HG03442 (cell line): ENCODE measurements around the gene MXRA5.
"Not testable (repeated sequence)": the region's sequence is repeated elsewhere in the genome, so short reads cannot be mapped to it uniquely, and the experiment has no call there.

ENCODE experiments used
- ATAC-seq: cut with Tn5 transposase; IDR thresholded peaks from one replicate; pipeline ENCODE4 v1.9.1; 2021; ENCODE audit warnings: mild to moderate bottlenecking, moderate library complexity; ENCODE audit not compliant: unreplicated experiment

MXRA5 gene

DNA sequence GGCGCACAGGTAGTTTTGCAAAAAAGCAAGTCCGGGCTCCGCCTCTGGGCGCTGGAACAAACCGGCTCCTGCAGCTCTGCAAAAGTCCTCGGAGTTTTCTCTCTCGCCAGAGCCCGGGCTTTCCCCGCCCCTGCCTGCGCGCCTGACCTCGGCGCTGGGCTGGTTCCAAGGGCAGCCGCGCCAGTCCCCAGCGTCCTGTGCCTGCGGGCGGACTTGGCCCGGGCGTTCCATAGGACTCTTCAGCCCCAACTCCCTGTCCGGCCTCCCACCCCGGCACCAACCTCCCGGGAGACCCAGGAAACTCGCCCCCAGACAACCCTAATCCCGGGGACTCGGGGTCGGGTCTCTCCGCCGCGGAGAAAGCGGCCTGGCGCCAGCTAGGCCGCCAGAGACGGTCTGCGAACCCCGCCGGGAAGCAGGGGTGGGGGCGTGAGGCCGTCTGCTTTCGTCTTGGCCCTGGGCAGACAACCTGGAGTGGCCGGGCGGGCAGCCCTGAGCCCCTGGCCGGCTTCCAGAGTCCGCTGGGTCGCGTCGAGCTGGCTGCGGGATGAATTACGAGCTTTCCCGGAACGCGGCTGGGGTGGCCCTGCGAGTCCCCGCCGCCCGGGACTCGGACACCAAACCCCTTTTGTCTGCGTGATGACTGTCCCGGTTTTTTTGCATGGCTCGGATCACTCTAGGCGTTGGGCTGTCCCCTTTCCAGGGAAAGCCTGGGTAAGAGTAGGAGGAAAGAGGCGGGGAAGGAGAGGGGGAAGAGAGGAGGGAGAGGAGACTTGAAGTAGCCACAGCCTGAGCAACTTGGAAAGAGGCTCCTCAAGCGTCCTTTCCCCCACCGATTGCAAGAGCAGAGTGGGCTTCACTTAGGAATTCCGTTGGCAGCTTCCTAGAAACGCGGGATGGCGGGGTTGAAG is 916 bp downstream of the MXRA5 start:
- ATAC-seq = no peak

DNA sequence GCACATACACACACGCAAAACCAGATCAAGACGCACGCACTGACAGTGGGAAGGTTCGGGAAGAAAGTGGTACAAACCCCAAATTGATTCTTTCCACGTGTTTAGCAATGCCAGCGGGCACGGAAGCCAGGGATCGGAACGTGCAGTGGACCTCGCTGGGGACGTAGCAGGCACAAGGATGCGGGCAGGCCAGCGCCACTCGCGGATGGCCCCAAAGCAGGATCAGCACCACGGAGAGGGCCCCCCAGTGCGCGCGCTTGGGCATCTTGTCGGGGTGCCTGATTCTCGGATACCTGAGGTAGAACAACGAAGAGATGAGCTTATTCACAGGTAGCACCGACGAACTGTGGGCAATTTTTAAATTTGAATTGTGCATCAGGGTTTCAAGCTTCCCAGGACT is 2.9 kb downstream of the MXRA5 start:
- not testable (repeated sequence) for ATAC-seq

DNA sequence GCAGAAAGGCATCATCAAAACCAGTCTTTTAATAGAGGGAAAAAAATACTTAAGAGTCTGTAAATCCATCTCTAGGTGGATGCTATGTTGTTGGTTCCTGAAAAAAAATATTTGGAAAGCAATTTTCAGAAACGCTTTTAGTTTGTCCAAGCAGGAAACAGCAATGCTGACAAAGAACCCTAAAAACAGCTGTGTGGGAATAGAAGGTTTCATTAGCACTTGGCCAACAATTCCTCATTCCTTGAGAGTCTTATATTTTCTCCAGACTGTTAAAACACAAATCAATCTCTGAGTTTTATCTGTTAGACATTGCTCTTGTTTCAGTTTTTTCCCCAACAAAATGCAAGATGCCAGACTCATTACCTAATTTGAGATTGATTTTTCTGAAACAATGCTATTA is 6.4 kb downstream of the MXRA5 start:
- ATAC-seq = no peak

DNA sequence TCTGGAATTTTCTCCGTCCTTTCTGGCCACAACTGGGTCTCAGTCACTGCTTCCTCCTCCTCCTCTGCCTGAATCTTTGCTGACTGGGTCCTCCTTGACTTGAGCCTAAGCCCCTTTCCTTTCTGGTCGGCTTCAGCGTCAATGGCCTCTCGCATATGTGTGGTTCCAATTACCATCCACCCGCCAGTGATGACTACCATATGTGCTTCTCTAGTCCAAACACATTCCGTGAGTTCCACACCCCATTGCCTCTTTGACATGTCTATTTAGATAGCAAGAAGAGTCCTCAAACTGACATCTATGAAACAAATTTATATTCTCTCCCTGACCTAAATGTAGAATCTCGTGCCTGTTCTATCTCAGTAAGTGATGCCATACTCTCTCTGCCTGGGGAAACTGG is 19.8 kb downstream of the MXRA5 start:
- no peak for ATAC-seq

DNA sequence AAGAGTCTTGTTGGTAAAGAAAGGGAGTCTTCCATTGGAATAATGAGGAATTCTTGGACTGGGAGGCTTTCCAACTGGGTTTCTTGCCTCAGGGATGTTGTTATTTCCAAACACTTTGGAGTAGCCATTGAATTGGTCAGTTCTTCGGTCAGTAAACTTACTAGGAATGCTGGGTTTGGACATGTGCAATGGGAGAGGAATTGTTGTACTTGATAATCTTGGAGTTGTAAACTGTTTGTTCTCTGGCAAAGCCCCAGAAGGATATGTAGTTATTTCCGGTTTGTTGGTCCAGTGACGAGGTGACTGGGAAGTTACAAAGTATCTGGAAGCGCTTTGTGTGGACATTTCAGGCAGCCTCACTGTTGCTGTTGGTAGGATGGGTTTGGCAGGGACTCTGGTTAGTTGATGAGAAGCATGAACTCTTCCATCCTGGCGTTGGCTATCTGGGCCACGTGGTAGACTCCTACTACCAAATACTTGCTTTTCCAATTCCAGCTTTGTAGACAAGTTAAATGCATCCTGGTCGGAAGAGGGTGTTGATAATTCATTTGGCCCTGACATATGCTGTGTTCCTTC is 25.9 kb downstream of the MXRA5 start:
- no peak for ATAC-seq

DNA sequence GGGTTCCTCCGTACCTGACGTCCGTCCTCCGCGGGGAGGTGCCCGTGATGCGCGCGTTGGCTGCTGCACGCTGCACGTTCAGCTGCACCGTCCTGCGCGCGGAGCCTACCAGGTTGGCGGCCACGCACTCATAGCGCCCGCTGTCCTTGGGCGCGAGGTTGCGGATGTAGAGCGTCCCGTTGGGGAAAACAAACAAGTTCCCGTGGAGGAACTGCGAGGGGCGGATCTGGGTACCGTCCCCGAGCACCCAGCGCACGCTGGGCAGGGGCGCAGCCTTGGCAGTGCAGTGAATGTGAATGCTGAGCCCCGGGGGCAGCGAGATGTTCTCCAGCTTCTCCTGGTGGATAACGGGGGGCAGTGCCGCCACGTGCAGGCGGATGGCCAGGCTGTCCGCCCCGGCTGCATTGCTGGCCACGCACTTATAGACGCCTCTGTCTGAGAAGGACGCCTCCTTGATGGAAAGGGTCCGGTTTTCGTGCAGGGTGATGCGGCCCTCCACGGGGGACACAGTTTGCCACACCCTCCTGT is 29.2 kb downstream of the MXRA5 start:
- ATAC-seq = no peak

DNA sequence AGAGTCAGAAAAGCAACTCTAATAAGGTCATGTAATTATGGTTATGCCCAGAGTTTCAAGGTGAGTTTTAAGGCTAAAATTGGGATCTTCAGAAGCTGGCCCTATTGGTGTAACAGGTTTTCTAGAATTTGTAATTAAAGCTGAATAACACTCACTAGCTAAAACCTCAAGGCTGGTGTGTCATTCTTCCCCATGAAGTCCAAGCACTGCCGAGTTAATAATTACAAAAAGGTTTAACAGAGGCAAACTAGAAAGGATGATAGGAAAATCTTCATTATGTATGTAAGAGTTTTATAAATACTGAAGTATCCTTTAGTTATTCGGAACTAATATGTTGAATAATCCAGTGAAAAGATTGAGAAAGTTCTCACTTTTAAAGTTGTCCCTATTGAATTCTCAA is 34.3 kb downstream of the MXRA5 start:
- ATAC-seq = no peak

DNA sequence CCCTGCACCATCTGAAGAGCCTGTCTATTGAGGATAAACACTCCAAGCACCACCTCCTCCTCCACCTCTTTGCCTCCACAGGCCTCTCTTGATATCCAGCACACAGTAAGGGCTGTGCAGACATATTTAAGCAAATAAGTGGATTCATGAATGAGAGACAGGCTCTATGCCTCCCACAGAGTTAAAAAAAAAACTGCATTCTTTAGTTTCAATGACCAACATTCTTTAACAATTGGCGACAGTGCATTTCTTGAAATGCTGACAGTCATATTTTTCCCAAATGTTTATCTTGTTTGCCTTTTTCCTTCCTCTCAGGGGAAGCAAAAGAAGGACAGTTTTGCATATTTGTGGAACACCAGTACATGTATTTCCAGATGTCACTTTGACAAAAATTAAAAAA is 38.6 kb downstream of the MXRA5 start:
- ATAC-seq = no peak

DNA sequence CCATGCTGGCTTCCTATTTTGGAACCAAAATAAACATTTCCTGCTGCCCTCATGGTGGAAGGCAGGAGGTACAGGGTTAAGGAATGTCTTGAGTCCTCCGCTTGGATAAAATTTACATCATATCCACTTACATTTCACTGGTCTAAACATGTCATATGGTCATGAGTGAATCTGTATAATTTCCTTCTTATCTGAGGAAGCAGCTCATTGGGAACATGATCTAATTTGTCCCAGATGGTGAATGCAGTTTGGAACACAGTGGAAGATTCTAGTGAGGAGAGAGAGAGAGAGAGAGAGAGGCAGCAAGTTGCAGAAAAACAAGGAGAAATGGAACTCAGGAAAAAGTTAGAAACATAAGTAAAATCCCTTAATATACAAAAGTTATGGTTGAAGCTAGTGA is 46.8 kb downstream of the MXRA5 start:
- ATAC-seq = no peak

DNA sequence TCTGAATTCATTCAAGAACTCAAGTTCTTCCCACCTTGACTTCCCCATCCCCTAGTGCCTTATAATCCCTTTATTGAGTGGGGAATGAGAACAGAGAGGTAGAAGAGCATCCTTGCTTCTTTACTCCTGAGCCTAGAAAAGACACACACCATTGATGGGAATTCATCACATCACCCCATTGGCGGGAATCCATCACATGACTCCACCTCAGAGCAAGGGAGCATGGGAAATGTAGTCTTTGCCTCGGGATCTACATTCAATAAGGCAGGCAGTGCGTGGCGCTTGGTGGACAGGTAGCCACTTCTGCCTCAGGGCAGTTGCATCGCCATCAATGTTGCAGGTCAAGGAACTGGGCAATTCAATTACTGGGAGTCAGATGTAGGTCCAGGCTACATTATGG is 50.7 kb downstream of the MXRA5 start:
- ATAC-seq = no peak

DNA sequence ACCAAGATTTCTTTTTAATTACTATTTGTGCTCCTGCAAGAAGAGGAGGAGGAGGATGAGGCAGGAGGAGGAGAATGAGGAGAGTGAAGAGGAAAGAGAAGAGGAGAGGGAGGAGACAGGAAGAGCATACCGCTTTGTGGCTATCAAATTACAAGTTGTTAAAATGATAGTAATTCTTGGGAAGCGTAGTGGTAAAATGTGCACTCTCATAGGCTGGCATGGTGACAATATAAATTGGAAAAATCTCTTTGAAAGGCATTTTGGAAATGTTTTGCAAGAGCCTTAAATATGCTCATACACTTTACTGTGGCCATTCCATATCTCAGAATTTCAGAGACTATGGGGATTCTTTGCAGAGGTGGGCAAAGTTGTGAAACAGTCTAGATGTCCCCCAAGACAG is 53.2 kb downstream of the MXRA5 start:
- no peak for ATAC-seq

DNA sequence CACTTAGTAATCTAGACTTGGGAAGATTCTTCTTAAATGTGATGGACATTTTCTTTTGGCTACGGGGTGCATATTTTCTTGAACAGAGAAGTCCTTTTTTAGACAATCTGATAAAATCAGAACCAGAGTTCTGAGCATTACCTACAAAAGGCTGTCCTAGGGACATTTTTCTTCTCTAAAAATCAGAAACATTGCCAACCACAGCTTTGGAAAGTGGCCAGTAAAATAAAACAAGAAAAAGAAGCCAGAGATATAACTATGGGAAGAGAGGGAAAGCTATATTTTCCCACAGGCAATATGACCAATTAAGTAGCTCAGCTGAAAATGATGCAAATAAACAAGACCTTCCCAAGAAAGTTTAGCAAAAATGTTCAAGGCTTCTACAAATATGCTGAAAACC is 55.9 kb downstream of the MXRA5 start:
- no peak for ATAC-seq

DNA sequence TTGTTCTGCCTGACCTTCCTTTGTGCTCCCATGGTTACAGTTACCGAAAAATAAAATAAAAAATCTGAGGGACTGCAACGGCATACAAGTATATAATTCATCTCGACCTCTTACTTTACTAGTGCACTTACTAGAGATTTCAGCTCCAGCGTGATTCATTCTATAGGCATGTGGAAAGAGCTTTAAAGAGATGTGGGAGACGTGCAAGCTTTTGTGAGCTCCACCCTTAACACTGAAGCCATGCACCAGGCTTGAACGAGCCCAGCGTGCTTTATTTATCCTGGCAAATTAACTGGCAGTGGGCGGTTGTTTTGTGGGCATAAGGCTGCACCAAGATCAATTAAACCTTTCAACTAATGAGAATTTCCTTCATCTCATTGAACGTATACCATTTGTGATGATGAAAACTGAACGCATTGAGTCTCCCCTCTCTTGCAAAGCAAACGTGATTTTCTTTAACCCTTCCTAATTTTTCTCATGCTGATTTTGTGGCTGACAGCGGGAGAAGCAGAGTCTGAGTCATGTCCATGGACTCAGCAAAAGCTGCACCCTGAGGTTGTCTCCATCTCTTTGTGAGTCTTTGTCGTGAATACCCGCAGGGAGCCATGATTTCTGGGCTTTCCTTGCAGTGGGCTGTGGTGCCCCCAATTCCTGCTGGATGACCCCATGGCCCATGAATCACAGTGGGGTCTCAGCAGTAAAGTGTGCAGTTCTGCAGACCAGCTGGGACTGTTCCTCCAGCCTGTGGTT is 60.1 kb downstream of the MXRA5 start:
- ATAC-seq = no peak

DNA sequence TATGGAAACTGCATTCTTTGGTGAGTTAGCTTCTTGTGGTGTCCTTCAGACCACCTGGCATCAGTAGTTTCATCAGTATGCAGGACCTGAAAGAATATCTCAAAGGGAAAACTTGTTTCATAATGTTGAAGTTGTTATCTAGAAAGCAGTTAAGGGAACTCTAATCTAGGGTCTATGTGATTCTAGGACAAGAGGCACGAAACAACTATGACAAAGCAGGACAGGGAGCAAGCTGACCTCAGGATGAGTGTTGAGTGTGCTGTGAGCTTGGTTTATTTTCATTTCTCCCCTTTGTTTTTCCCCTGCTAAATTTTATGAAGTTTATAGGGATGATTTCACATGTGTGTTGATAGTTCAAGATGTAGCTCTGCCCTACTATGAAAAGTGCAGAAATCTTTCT is 65.7 kb downstream of the MXRA5 start:
- ATAC-seq = no peak

DNA sequence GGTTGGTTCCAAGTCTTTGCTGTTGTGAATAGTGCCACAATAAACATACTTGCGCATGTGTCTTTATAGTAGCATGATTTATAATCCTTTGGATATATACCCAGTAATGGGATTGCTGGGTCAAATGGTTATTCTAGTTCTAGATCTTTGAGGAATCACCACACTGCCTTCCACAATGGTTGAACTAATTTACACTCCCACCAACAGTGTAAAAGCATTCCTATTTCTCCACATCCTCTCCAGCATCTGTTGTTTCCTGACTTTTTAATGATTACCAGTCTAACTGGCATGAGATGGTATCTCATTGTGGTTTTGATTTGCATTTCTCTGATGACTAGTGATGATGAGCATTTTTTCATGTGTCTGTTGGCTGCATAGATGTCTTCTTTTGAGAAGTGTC is 72.8 kb downstream of the MXRA5 start:
- ATAC-seq = not testable (repeated sequence)

DNA sequence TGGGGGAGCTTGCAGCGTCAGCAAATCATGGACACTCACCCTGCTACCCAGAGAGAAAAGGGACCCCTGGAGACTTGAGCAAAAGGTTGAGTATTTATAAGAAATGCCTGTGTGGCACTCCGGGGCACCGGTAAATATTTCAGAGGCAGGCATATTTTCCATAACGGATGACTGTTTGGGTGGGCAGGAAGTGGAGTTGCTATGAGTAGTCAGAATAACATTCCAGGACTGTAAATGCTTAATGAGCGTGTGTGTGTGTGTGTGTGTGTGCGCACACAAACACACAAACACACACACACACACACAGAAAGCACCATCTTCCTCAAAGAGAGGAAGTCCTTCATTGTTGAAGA is 74.6 kb downstream of the MXRA5 start:
- no peak for ATAC-seq

DNA sequence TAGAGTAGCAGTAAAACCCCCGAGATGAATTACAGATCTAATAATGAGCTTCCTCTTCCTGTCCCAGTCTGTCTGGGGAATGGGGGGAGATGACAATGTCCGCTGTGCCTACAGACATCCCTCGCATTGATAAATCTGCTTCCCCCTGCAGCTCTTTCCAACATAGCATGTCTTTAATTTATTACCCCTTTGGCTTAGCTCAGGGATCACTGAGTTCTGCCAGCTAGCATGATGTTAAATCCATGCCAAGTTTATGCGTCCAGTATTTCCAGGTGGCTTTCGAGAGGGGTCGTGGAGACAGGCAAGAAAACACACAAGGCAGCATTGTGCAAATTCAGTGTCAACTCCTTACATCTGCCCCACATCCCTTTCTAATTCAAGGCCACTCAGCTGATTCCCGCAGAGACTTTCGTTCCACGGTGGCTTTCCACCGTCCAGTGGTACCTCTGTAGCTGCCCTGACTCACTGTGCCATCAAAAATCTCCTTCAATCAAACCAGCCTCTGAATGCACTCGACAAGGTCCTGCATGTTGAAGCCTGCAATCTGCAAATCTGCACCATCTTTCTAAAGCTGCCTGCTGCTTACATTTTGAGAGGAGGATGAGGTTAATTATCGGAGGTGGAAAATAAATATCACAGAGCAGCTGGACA is 75.1 kb downstream of the MXRA5 start:
- ATAC-seq = no peak

DNA sequence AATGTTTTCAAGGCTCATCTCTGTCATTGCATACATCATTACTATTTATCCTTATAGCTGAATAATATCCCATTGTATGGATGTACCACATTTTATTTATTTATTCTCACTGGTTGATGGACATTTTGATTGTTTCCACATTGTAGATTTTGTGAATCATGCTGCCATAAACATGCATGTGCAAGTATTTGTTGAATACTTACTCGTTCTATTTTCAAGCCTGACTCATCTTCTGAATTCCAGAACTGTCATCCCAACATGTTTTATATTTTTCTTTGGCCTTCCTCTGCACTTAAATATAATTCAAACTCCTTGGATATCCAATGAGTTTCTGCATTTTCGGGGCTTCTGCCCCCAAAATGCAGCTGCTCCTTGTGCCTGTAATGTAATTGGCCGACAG is 77.6 kb downstream of the MXRA5 start:
- no peak for ATAC-seq

DNA sequence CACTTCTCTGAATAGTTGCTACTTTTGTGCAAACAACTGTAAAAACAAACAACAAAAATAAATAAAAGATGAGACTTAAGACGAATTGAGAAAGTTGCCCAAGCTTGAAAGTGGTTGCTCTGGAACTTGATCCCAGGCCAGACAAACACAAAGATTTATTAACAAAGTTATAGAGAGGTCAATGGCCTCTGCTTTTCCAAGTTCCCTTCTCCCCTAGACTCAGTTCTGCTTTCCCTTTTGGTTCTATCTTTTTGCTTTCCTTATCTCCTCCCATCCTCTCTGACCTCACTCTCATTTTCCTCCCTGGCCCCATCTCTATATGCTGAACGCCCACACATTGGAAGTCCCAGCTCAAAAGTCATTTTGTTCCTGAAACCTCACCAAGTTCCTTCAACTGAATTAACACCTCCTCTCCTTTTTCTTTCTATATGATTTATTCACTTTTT is 82.7 kb downstream of the MXRA5 start:
- no peak for ATAC-seq

DNA sequence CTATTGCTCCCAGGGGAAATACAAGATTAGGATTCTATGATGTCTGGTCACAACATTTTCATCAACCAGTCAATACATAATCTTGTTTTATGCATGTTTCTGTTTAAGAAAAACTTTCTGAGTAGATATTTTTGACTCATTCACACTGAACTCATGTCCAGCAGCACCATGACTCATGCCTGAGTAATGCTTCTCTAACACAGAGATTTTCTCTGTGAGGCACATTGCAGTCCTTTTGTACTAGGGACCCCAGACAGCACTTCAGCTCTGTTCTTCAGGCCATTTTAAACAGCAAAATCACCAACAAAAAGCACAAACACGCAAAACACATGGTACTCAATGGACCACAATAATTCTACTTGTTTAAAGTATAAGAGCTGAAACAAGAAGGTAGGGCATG is 83.6 kb downstream of the MXRA5 start:
- ATAC-seq = no peak
